Measurements from ENCODE around the gene BAG3. TPM values are rescaled to one million over a fixed set of nuclear protein-coding genes. Genes with fewer than 3 reads are reported as not detected.
"Not testable (repeated sequence)": the region's sequence is repeated elsewhere in the genome, so short reads cannot be mapped to it uniquely, and the experiment has no call there.

BAG3 gene
- total and polyA plus RNA-seq, 12 donors, result 42.5 to 193 (median 145) TPM

DNA sequence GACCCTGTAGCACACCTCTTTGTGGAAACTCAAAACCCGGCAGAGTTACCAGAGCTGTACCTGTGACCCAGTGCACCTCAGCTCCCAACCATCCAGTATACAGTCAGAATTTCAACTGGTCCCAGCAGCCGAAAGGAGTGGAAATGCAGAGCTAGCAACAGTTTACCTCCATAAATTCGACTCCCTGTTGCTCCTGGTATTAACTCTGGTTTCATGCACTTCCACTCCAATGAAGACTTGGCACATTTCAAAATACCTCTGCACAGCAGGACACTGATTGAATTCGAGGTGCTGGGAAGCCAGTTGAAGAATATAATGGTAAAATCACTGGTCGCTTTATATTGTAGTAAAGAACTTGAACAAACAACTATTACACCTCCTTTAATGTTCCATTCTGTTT is 36.5 kb upstream of the BAG3 start:
- intact Hi-C loops (cut with DNase I), result loop anchor here in 5 of 10 donors (5.0 to 10.0 kb wide), 5 partner anchors 33 to 250 kb away; partner anchors contain the start of genes BAG3 (in 1 of the 5) and INPP5F (in 1 of the 5)
- Histone ChIP-seq H3K36me3 (no peaks in the 10 kb centered on the region), H3K4me3 (no peak overlapping the region), H3K9me3 (peaks cover 0 to 3% (median 0%) of the 10 kb centered on the region in 11 donors), H3K27me3 (no peaks in the 10 kb centered on the region), H3K4me1 (peaks cover 0 to 20% (median 12%) of the 10 kb centered on the region in 9 donors), H3K27ac (no peak overlapping the region)
- TF ChIP-seq, protein P1, sequence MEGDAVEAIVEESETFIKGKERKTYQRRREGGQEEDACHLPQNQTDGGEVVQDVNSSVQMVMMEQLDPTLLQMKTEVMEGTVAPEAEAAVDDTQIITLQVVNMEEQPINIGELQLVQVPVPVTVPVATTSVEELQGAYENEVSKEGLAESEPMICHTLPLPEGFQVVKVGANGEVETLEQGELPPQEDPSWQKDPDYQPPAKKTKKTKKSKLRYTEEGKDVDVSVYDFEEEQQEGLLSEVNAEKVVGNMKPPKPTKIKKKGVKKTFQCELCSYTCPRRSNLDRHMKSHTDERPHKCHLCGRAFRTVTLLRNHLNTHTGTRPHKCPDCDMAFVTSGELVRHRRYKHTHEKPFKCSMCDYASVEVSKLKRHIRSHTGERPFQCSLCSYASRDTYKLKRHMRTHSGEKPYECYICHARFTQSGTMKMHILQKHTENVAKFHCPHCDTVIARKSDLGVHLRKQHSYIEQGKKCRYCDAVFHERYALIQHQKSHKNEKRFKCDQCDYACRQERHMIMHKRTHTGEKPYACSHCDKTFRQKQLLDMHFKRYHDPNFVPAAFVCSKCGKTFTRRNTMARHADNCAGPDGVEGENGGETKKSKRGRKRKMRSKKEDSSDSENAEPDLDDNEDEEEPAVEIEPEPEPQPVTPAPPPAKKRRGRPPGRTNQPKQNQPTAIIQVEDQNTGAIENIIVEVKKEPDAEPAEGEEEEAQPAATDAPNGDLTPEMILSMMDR (IDR thresholded peaks at IDR 0.05), result no peak
- ATAC-seq, result no peak
- DNase-seq, result no peak
- 91 to 92% methylated on average over 5 of the region's 5 CpGs for WGBS, 2 donors

DNA sequence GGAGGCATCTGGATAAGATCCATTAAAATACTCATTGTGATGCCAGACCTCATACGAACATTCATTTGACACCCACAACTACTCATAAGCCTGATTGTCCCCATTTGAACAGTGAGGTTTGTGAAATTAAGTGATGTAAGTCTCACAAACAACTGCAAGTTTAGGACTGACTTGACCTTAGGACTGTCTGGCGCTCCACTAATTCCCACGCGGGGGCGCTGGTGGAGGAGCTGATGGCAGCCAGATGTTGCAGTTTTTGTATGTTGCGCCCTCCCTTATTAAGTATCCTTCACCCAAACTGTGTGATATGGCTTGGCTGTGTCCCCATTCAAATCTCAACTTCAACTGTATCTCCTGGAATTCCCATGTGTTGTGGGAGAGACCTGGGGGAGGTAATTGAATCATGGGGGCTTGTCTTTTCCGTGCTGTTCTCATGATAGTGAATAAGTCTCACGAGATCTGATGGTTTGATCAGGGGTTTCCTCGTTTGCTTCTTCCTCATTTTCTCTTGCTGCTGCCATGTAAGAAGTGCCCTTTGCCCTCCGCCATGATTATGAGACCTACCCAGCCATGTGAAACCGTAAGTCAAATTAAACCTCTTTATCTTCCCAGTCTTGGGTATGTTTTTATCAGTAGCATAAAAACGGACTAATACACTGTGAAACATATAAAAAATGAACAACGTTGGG is 34.2 kb upstream of the BAG3 start:
- 66 to 74% methylated on average over 13 of the region's 13 CpGs for WGBS, 2 donors
- ATAC-seq (peak in 1 of 8 donors; percentile 61), DNase-seq (peak; percentile 21 to 39)
- Histone ChIP-seq H3K27ac (no peak overlapping the region), H3K4me3 (no peak overlapping the region), H3K27me3 (no peaks in the 10 kb centered on the region), H3K4me1 (peaks cover 0 to 37% (median 18%) of the 10 kb centered on the region in 9 donors), H3K9me3 (no peaks in the 10 kb centered on the region), H3K36me3 (no peaks in the 10 kb centered on the region)
- intact Hi-C loops (cut with DNase I), result loop anchor here in 3 of 10 donors (5.0 to 10.0 kb wide), 4 partner anchors 35 to 248 kb away; partner anchors contain the start of genes BAG3 (in 1 of the 3) and INPP5F (in 1 of the 3)
- TF ChIP-seq, protein P1 (IDR thresholded peaks at IDR 0.05), result peak in 3 of 9 donors; percentile 25 to 44 (median 26)

DNA sequence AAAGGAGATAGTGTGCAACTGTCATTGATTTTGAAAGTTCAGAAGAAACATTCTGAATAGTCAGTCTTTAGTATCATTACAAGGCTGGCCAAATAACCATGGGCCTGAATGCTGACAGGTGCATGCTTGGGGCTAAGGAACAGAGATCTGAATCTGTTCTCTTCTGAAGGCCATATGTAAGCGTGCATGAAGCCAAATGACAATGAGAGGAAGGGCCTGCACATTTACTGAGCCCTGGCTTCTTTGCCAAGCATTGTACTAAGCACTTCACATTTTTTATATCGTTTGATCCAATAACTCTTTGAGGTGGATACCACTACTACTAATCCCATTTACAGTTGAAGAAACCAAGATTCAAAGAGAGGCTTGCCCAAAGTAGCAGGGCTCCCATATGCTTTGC is 32.0 kb upstream of the BAG3 start:
- Histone ChIP-seq H3K4me3 (no peak overlapping the region), H3K4me1 (peaks cover 0 to 37% (median 18%) of the 10 kb centered on the region in 9 donors), H3K36me3 (no peaks in the 10 kb centered on the region), H3K27me3 (no peaks in the 10 kb centered on the region), H3K9me3 (no peaks in the 10 kb centered on the region), H3K27ac (peak overlapping the region in 5 of 10 donors; percentile 21 to 48 (median 34))
- peak in 6 of 8 donors; percentile 54 to 75 (median 64) for ATAC-seq
- 72 to 80% methylated on average over 2 of the region's 2 CpGs for WGBS, 2 donors
- no peak for DNase-seq
- TF ChIP-seq, protein P1 (IDR thresholded peaks at IDR 0.05), result no peak
- intact Hi-C loops (cut with DNase I), result loop anchor here in 3 of 10 donors (5.0 to 10.0 kb wide), 4 partner anchors 33 to 246 kb away; partner anchors contain the start of genes BAG3 (in 1 of the 3) and INPP5F (in 1 of the 3)

DNA sequence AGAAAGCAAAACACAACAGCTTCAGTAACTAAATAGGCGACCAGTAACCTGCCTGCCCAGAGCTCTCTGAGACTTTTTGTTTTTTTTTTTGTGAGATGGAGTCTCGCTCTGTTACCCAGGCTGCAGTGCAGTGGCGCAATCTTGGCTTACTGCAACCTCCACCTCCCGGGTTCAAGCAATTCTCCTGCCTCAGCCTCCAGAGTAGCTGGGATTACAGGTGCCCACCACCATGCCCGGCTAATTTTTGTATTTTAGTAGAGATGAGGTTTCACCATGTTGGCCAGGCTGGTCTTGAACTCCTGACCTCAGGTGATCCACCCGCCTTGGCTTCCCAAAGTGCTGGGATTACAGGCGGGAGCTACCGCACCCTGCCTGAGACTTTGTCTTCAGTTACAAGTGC is 31.4 kb upstream of the BAG3 start:
- ATAC-seq, DNase-seq, H3K36me3 ChIP-seq, H3K27ac ChIP-seq, H3K9me3 ChIP-seq, H3K27me3 ChIP-seq, H3K4me3 ChIP-seq: not testable (repeated sequence)
- WGBS, 2 donors, result 89 to 94% methylated on average over 8 of the region's 8 CpGs
- peaks cover 0 to 37% (median 18%) of the 10 kb centered on the region in 9 donors for H3K4me1 ChIP-seq
- intact Hi-C loops (cut with DNase I), result loop anchor here in 3 of 10 donors (5.0 to 10.0 kb wide), 4 partner anchors 32 to 245 kb away; partner anchors contain the start of genes BAG3 (in 1 of the 3) and INPP5F (in 1 of the 3)

All from heart right ventricle (tissue), 16 donors.